ENCODE results near the gene PTCH2.

The PTCH2 gene

DNA sequence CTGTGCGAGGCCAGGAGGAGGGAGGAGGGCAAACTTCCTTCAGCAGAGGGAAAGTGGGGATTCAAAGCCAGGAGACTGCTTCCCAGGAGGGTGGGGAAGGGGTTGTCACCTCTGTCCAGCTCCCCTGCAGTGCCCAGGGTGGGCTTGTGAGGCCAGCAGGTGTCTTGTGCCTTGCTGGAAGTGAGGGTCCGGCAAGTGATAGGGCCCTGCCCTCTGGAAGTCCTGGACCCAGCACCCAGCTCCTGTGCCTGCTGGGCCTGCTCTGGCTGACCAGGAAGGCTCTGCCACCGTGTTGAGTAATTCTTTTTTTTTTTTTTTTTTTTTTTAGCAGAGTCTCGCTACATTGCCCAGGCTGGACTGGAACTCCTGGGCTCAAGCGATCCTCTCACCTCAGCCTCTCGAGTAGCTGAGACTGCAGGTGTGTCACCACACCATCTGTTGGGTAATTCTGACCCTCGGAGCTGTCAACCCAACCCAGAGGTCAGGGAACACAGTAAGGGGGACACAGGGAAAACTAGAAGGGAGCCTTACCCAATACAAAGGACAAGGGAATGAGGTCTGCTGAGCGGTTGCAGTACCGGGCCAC lies 56.1 kb downstream of the PTCH2 start:
- no peak for DNase-seq (ENCODE audit: low read depth)
- no peak for TF ChIP-seq CTCF (IDR thresholded peaks at IDR 0.05; ENCODE audit: low read depth, low read length, missing control alignments)
- no peak overlapping the region for H3K4me3 ChIP-seq (ENCODE audit: low read depth, low read length)

DNA sequence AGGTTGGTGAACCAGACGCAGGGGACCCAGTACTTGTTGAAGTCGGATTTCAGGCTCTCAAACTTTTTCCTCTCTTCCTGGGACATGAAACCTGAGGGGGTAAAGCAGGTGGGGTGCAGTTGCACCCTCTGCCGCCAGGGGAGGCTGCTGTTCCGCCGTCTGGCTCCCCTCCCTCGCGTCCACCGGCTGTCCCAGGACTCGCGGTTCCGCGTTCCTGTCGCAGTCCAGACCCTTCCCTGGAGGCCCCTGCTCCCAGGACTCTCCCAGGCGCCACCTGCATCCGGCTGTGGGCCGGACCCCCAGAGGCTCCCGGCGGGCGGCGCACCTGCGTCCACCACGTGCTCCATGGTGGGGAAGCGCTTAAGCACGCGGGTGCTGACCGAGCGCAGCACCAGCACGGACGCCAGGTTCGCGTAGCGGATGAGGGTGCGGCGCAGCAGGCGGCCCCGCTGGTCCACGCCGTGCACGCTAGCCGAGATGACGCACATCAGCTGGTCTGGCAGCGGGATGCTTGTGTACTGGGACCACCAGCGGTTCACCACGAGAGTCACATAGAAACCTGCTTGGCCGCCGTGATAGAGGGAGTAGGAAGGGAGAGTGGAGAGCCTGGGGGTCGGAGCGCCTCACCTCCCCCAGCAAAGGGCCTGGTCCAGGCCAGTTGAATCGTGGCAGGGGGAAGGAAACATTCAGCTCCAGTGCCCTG lies 56.8 kb downstream of the PTCH2 start:
- peak overlapping the region; percentile 56 for H3K4me3 ChIP-seq (ENCODE audit: low read depth, low read length)
- DNase-seq (ENCODE audit: low read depth) = no peak
- TF ChIP-seq CTCF (IDR thresholded peaks at IDR 0.05; ENCODE audit: low read depth, low read length, missing control alignments) = peak; percentile 100

- H3K4me3 ChIP-seq (ENCODE audit: low read depth, low read length) = peak overlapping the region; percentile 56
- TF ChIP-seq CTCF (IDR thresholded peaks at IDR 0.05; ENCODE audit: low read depth, low read length, missing control alignments) = no peak
- DNase-seq (ENCODE audit: low read depth) = no peak
Measured at GRCh38 chr1:44785501-44786137, 57.4 kb downstream of the PTCH2 start.

DNA sequence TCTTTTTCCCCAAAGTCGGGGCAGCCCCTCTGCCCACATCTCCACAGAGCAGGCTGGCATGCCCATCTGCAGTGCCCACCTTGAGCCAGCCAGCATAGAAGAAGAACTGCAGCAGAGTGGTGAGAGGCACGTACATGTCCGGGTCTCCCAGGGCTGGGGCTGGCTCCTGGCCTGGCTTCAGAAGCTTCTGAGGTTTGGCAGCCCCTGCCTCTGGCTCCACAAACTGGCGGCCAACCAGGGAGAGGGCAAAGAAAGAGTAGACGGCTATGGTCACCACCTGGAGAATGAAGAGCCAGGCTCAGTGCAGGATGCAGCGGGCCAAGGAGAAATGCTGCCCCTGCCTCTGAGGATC lies 58.0 kb downstream of the PTCH2 start:
- TF ChIP-seq CTCF (IDR thresholded peaks at IDR 0.05; ENCODE audit: low read depth, low read length, missing control alignments) = no peak
- H3K4me3 ChIP-seq (ENCODE audit: low read depth, low read length) = peak overlapping the region; percentile 39

GRCh38 chr1:44784094-44785028 lies 58.7 kb downstream of the PTCH2 start:
- TF ChIP-seq CTCF (IDR thresholded peaks at IDR 0.05; ENCODE audit: low read depth, low read length, missing control alignments) = peak; percentile 52

More for the DNA sequence above, 58.0 kb downstream of the PTCH2 start:
- no peak for DNase-seq (ENCODE audit: low read depth)

DNA sequence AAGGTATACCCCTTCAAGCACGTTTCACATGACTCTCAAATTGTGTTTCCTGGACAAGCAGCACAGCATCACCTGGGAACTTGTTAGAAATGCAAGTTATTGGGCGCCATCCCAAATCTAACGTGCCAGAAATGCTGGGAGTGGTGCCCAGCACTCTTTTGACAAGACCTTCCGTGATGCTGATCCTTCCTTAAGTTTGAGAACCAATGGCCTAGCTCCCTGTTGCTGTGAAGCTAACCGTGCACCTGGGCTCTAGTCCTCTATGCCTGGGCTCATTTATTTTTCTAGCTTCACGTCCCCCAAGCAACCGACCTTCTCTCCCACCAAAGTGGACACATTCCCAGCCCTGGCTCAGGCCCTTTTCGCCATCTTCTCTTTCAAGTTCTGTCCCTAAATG lies 59.4 kb downstream of the PTCH2 start:
- no peak for TF ChIP-seq CTCF (IDR thresholded peaks at IDR 0.05; ENCODE audit: low read depth, low read length, missing control alignments)
- DNase-seq (ENCODE audit: low read depth) = no peak
- peak overlapping the region; percentile 39 for H3K4me3 ChIP-seq (ENCODE audit: low read depth, low read length)

More at GRCh38 chr1:44784094-44785028, 58.7 kb downstream of the PTCH2 start:
- no peak for DNase-seq (ENCODE audit: low read depth)
- peak overlapping the region; percentile 39 for H3K4me3 ChIP-seq (ENCODE audit: low read depth, low read length)

Data from GM12864 (cell line).